Measurements from ENCODE around the gene PHF2.

PHF2 gene

DNA sequence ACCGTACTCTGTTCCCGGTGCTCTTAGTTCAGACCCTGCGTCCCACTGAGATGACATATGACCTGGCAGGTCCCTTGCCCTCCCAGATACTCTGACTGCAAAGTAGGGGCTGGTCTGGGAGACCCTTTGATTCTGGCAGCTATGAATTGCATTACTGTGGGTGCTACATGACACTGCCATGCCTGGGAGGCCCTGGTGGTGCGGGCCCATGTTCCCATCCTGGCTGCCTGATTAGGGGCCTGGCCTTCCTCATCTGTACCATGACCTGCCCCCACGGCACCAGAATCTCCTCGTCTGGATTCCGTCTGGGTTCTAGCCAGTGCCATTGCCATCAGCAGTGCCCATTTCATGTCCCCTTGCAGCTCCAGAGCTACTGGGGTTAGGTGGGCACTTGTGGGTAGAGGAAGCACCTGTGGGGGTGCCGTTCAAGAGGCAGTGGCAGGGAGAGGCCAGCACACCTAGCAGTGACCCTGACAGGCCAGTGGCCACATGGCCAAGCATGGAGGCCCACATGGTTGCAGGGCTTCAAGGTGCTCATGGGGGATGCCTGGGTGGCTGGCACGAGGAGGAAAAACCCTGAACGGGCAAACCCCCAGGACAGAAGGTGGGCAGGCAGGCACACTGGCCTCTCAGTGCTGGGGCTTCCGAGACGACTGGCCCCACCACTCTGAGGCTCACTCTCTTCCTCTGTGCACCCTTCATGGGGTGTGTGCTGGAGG is 69.7 kb downstream of the PHF2 start:
- Histone ChIP-seq H3K9me3 (no peaks in the 10 kb centered on the region), H3K27ac (no peak overlapping the region), H3K27me3 (no peaks in the 10 kb centered on the region), H3K36me3 (peaks cover 92% of the 10 kb centered on the region), H3K4me1 (ENCODE audit: control insufficient read depth in 1 of 2, insufficient read depth in 1 of 2, low read depth in 1 of 2, low read length in 1 of 2) (no peaks in the 10 kb centered on the region), H3K4me3 (ENCODE audit: low read depth in 1 of 2, low read length in 1 of 2) (no peak overlapping the region)
- TF ChIP-seq, protein P1, sequence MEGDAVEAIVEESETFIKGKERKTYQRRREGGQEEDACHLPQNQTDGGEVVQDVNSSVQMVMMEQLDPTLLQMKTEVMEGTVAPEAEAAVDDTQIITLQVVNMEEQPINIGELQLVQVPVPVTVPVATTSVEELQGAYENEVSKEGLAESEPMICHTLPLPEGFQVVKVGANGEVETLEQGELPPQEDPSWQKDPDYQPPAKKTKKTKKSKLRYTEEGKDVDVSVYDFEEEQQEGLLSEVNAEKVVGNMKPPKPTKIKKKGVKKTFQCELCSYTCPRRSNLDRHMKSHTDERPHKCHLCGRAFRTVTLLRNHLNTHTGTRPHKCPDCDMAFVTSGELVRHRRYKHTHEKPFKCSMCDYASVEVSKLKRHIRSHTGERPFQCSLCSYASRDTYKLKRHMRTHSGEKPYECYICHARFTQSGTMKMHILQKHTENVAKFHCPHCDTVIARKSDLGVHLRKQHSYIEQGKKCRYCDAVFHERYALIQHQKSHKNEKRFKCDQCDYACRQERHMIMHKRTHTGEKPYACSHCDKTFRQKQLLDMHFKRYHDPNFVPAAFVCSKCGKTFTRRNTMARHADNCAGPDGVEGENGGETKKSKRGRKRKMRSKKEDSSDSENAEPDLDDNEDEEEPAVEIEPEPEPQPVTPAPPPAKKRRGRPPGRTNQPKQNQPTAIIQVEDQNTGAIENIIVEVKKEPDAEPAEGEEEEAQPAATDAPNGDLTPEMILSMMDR (IDR thresholded peaks at IDR 0.05) = no peak

DNA sequence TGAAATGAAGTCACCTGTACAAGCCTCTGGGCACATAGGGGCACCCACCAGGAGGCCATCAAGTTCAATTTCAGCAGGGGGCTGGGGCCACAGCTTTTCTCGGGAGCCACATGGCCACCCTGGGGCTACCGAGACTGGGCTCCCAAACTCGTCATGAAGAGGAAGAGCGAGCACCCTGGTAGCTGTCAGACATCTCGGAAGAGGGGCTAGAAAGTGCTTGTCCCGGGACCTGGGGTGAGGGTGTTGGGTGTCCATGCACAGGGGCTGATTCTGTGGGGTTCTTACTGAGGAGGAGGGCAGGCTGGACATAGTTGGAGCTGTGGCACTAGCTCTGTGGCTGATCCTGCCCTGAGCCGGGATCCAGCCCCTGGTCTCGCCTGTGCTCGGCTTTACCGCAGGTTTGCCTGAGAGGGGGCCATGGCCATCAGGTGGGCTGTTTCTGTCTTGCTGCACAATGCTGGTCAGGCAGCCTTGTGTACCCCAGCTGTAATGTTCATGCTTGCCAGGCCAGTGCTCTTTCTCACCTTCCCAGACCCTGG is 70.3 kb downstream of the PHF2 start:
- no peaks in the 10 kb centered on the region for H3K4me1 ChIP-seq (ENCODE audit: control insufficient read depth in 1 of 2, insufficient read depth in 1 of 2, low read depth in 1 of 2, low read length in 1 of 2)
- H3K27me3 ChIP-seq = no peaks in the 10 kb centered on the region
- H3K9me3 ChIP-seq = no peaks in the 10 kb centered on the region
- H3K27ac ChIP-seq = no peak overlapping the region
- TF ChIP-seq, protein P1 (IDR thresholded peaks at IDR 0.05) = no peak
- H3K4me3 ChIP-seq (ENCODE audit: low read depth in 1 of 2, low read length in 1 of 2) = no peak overlapping the region
- peaks cover 93% of the 10 kb centered on the region for H3K36me3 ChIP-seq

DNA sequence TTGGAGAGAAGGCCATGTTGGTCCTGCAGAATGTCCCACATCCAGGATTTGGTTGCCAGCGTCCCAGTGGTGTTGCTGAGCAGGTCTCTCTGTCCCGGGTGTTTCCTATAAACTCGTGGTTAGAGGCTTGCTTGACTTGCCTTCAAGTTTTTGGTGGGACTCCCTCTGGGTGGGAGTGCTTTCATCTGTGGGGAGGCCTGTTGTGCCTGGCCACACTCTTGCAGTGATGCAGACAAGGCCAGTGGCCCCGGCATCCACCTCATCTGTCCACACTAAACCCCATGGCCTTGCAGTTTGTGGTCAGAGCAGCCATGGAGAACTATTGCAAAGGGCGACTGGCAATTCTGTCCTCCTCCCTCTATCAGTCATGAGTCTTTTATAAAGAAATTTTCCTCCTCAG is 71.8 kb downstream of the PHF2 start:
- no peak overlapping the region for H3K4me3 ChIP-seq (ENCODE audit: low read depth in 1 of 2, low read length in 1 of 2)
- no peaks in the 10 kb centered on the region for H3K9me3 ChIP-seq
- no peaks in the 10 kb centered on the region for H3K4me1 ChIP-seq (ENCODE audit: control insufficient read depth in 1 of 2, insufficient read depth in 1 of 2, low read depth in 1 of 2, low read length in 1 of 2)
- TF ChIP-seq, protein P1 (IDR thresholded peaks at IDR 0.05) = no peak
- peaks cover 100% of the 10 kb centered on the region for H3K36me3 ChIP-seq
- H3K27ac ChIP-seq = no peak overlapping the region
- H3K27me3 ChIP-seq = no peaks in the 10 kb centered on the region

DNA sequence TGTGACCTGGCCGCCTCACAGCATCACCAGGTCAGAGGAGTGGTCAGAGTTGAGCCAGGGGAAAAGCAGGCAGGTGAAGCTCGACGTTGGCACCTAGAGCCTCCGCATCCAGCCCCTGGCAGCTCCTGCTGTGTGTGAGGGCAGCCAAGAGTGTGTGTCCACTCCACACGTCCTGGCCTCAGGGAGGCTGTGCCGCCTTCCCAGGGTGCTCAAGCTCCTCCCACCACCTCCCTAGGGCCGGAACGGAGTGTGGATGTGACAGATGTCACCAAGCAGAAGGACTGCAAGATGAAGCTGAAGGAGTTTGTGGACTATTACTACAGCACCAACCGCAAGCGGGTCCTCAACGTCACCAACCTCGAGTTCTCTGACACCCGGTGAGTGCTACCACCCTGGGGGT is 72.5 kb downstream of the PHF2 start:
- H3K4me1 ChIP-seq (ENCODE audit: control insufficient read depth in 1 of 2, insufficient read depth in 1 of 2, low read depth in 1 of 2, low read length in 1 of 2) = no peaks in the 10 kb centered on the region
- no peak overlapping the region for H3K4me3 ChIP-seq (ENCODE audit: low read depth in 1 of 2, low read length in 1 of 2)
- H3K9me3 ChIP-seq = no peaks in the 10 kb centered on the region
- no peaks in the 10 kb centered on the region for H3K27me3 ChIP-seq
- no peak overlapping the region for H3K27ac ChIP-seq
- TF ChIP-seq, protein P1 (IDR thresholded peaks at IDR 0.05) = no peak
- H3K36me3 ChIP-seq = peaks cover 100% of the 10 kb centered on the region

DNA sequence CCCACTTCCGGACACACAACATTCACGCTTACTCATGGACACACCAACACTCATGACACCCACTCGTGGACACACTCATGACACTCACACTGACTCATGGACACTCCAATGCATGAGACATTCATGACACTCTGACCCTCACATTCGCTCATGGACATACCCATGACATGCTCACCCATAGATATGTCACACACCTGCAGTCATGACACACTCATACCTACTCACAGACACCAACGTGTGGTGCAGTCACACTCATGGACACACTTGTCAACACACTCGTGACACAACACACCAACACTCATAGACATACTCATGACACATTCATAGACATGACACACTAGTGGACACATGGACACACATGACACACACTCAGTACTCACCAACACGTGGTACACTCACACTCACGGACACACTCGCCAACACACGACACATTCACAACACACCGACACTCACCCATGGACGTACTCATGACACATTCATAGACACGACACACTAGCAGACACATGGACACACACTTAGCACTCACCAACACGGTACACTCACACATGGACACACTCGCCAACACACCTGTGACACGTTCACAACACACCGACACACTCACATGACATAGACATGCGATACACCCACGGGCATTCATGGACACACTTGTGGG is 73.4 kb downstream of the PHF2 start:
- Histone ChIP-seq H3K36me3 (peaks cover 100% of the 10 kb centered on the region), H3K9me3 (no peaks in the 10 kb centered on the region), H3K4me3 (ENCODE audit: low read depth in 1 of 2, low read length in 1 of 2) (no peak overlapping the region), H3K27me3 (no peaks in the 10 kb centered on the region), H3K4me1 (ENCODE audit: control insufficient read depth in 1 of 2, insufficient read depth in 1 of 2, low read depth in 1 of 2, low read length in 1 of 2) (no peaks in the 10 kb centered on the region), H3K27ac (no peak overlapping the region)
- TF ChIP-seq, protein P1 (IDR thresholded peaks at IDR 0.05) = no peak
